GM19035 (cell line): ENCODE data around the gene SKIC3.
A peak's percentile ranks its signal among the peaks of the same experiment; 100 is the strongest.

Experiments used
- ATAC-seq: cut with Tn5 transposase; IDR thresholded peaks from one replicate; pipeline ENCODE4 v1.9.1; 2021; ENCODE audit not compliant: unreplicated experiment

Gene SKIC3

GRCh38 chr5:95554647-95555548 is at the start of gene SKIC3, which contains the start of gene ARSK:
Gene SKIC3 (minus strand): TSS chr5:95554977. CDS start chr5:95547150, 7,827 bp downstream.
Gene ARSK (plus strand): TSS chr5:95555101. CDS start chr5:95555279, 178 bp downstream.
- peak; percentile 90 for ATAC-seq

- ATAC-seq: no peak
Measured at GRCh38 chr5:95600557-95600956, 45.8 kb upstream of the SKIC3 start.

- ATAC-seq: no peak
Measured at GRCh38 chr5:95599252-95599651, 44.5 kb upstream of the SKIC3 start.

- ATAC-seq: no peak
Measured at GRCh38 chr5:95595289-95595931, 40.6 kb upstream of the SKIC3 start.

GRCh38 chr5:95591490-95591901 is 36.7 kb upstream of the SKIC3 start:
- peak; percentile 81 for ATAC-seq

- no peak for ATAC-seq
Measured at GRCh38 chr5:95590880-95591279, 36.1 kb upstream of the SKIC3 start.

GRCh38 chr5:95583992-95584391 is 29.2 kb upstream of the SKIC3 start:
- no peak for ATAC-seq

GRCh38 chr5:95581576-95581975 is 26.8 kb upstream of the SKIC3 start:
- no peak for ATAC-seq

- ATAC-seq: no peak
Measured at GRCh38 chr5:95572016-95572415, 17.2 kb upstream of the SKIC3 start.

- ATAC-seq: no peak
Measured at GRCh38 chr5:95565280-95565920, 10.6 kb upstream of the SKIC3 start.

GRCh38 chr5:95564450-95564849 is 9.7 kb upstream of the SKIC3 start:
- ATAC-seq: no peak

GRCh38 chr5:95563367-95563766 is 8.6 kb upstream of the SKIC3 start:
- no peak for ATAC-seq

- ATAC-seq: no peak
Measured at GRCh38 chr5:95562282-95562681, 7.5 kb upstream of the SKIC3 start.

GRCh38 chr5:95557841-95558240 is 3.1 kb upstream of the SKIC3 start:
- ATAC-seq: no peak

- ATAC-seq: no peak
Measured at GRCh38 chr5:95555553-95555952, 776 bp upstream of the SKIC3 start.

- ATAC-seq: peak; percentile 24
Measured at GRCh38 chr5:95554331-95554646, 488 bp downstream of the SKIC3 start.

- ATAC-seq: no peak
Measured at GRCh38 chr5:95549030-95549429, 5.7 kb downstream of the SKIC3 start.

GRCh38 chr5:95543017-95543705 is 11.6 kb downstream of the SKIC3 start:
- ATAC-seq: no peak

GRCh38 chr5:95537501-95537900 is 17.3 kb downstream of the SKIC3 start:
- ATAC-seq: no peak

GRCh38 chr5:95533761-95534160 is 21.0 kb downstream of the SKIC3 start:
- ATAC-seq: no peak

GRCh38 chr5:95533106-95533505 is 21.7 kb downstream of the SKIC3 start:
- no peak for ATAC-seq
